ENCODE measurements around the gene PTPRG. TPM values are rescaled to one million over a fixed set of nuclear protein-coding genes. Genes with fewer than 3 reads are reported as not detected.

The PTPRG gene
- total and polyA plus RNA-seq, 2 experiments from 2014 or later: 24.4 to 131 TPM

DNA sequence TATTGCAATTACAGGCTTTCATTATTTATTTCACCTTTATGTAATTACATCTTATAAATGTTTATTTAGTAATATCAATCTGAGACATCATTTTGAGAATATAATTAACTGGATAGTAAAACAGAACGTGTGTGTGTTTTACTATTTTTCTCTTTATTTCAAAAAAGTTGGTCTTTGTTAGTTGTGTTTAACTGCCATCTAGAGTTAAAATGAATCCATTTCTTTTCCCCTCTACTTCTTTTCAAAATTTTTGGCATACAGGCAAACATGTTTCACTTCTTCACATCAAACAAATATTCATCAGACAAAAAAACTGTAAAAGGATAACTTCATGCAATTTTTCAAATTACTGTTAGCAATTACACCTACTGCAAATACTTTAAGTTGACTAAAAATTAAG is 750.8 kb downstream of the PTPRG start:
- Histone ChIP-seq H3K4me1 (ENCODE audit: insufficient read depth) (peaks cover 9% of the 10 kb centered on the region; the same call in 1 of the 2 replicates), H2AFZ (no peak overlapping the region), H3K4me3 (no peak overlapping the region), H3F3A (replicated peaks; ENCODE audit: low read depth) (no peaks in the 10 kb centered on the region), H3K79me2 (replicated peaks; ENCODE audit: insufficient read depth) (no peaks in the 10 kb centered on the region), H3K36me3 (ENCODE audit: insufficient read depth) (no peaks in the 10 kb centered on the region), H3K9me2 (ENCODE audit: insufficient read depth) (no peaks in the 10 kb centered on the region), H3K27me3 (ENCODE audit: insufficient read depth) (no peaks in the 10 kb centered on the region), H3K27ac (ENCODE audit: low read depth) (no peak overlapping the region), H4K20me1 (replicated peaks; ENCODE audit: insufficient read depth) (no peaks in the 10 kb centered on the region), H3K4me2 (no peak overlapping the region)
- DNase-seq (ENCODE audit: low spot score): no peak
- Mint-ChIP-seq H3K4me1 (no peaks in the 10 kb centered on the region; the same call in 2 of the 3 replicates), H3K27ac (no peak overlapping the region), H3K4me3 (no peak overlapping the region), H3K9me3 (no peaks in the 10 kb centered on the region), H3K27me3 (ENCODE audit: insufficient read depth, low read depth, poor library complexity) (no peaks in the 10 kb centered on the region), H3K36me3 (ENCODE audit: low read depth) (no peaks in the 10 kb centered on the region)
- no peak for ATAC-seq
- TF ChIP-seq CTCF (conservative IDR thresholded peaks at IDR 0.05; ENCODE audit: low read depth in 2 of 2) (peak in 1 of 2 experiments; percentile 21; a peak in 2 of 4 replicates), STAT1 (IDR thresholded peaks at IDR 0.05; ENCODE audit: unreplicated experiment) (no peak)

DNA sequence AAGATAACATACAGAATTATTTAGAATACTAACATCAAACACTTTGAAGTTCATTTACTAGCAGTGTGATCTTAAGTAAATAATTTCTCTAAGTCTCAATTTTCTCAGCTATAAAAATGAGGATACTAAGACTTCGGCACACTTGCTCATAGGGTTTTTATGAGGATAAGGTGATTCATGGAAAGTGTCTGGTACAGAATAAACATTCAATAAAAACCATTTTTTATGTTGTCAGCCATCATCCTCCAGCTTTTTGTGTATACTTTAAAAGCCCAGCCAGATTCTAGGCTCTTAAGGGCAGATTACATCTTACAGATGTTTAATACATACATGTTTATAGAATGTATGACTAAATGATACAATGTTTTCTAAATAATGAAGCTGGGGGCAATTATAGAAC is 755.2 kb downstream of the PTPRG start:
- Histone ChIP-seq H3K27me3 (ENCODE audit: insufficient read depth) (no peaks in the 10 kb centered on the region), H3K36me3 (ENCODE audit: insufficient read depth) (no peaks in the 10 kb centered on the region), H3F3A (replicated peaks; ENCODE audit: low read depth) (no peaks in the 10 kb centered on the region), H4K20me1 (replicated peaks; ENCODE audit: insufficient read depth) (0 out of 2 replicates have a peak, but pooled peaks cover 4% of the 10 kb centered on the region), H3K4me2 (no peak overlapping the region), H3K27ac (ENCODE audit: low read depth) (no peak overlapping the region), H3K4me1 (ENCODE audit: insufficient read depth) (peaks cover 9% of the 10 kb centered on the region), H3K4me3 (no peak overlapping the region), H3K9me2 (ENCODE audit: insufficient read depth) (no peaks in the 10 kb centered on the region), H2AFZ (no peak overlapping the region), H3K79me2 (replicated peaks; ENCODE audit: insufficient read depth) (no peaks in the 10 kb centered on the region)
- DNase-seq (ENCODE audit: low spot score) (no peak), ATAC-seq (no peak)
- H3K9me3 Mint-ChIP-seq: peaks cover 7% of the 10 kb centered on the region; the same call in 2 of the 3 replicates
- H3K4me1 Mint-ChIP-seq: peaks cover 4% of the 10 kb centered on the region; the same call in 1 of the 3 replicates
- H3K27me3 Mint-ChIP-seq (ENCODE audit: insufficient read depth, low read depth, poor library complexity): peaks cover 10% of the 10 kb centered on the region
- H3K4me3 Mint-ChIP-seq: no peak overlapping the region
- H3K27ac Mint-ChIP-seq: no peak overlapping the region
- peaks cover 7% of the 10 kb centered on the region; the same call in 2 of the 3 replicates for H3K36me3 Mint-ChIP-seq (ENCODE audit: low read depth)
- TF ChIP-seq ZNF462 (CRISPR knock-in tag; IDR thresholded peaks at IDR 0.05) (no peak), CTCF (conservative IDR thresholded peaks at IDR 0.05; ENCODE audit: low read depth in 2 of 2) (no peak), EZH2 (IDR thresholded peaks at IDR 0.05; ENCODE audit: low read depth, unreplicated experiment) (no peak), NANOG (IDR thresholded peaks at IDR 0.05; ENCODE audit: borderline replicate concordance) (no peak), ETS1 (IDR thresholded peaks at IDR 0.05) (no peak), POLR2AphosphoS5 (IDR thresholded peaks at IDR 0.05; ENCODE audit: low read depth) (no peak)

All from GM23338 (cell line).